GM12878 (cell line): ENCODE data around the gene OPCML. TPM values are rescaled to one million over a fixed set of nuclear protein-coding genes. Genes with fewer than 3 reads are reported as not detected.

Experiments
- ATAC-seq: fragments of 200-7000 bp; cut with Tn5 transposase; 3 replicates; pipeline ENCODE4 v1.9.1; 2020; ENCODE audit warnings: mild to moderate bottlenecking, moderate library complexity
- BruUV-seq: library from RNA; stranded (reverse); fragments of 400-500 nt; replicated peaks from 2 replicates; lab custom pipeline; 2021; lab: Mats Ljungman, UMichigan
- CTCF ChIA-PET: fragments of 300-600 bp; sonication (Branson Sonifier 250); formaldehyde crosslinking; extraction: SDS; loops from one replicate; lab custom pipeline; 2021; ENCODE audit warnings: inconsistent platforms; lab: Yijun Ruan, JAX
- POLR2A ChIA-PET: fragments of 350-600 bp; formaldehyde crosslinking; extraction: SDS; loops from one replicate; lab custom pipeline; 2021; ENCODE audit warnings: inconsistent platforms; lab: Charles Lee
- RAD21 ChIA-PET: fragments of 300-600 bp; sonication (Branson Sonifier 250); formaldehyde crosslinking; loops from one replicate; lab custom pipeline; 2023; ENCODE audit warnings: antibody characterized with exemption; ENCODE audit not compliant: unreplicated experiment; lab: Charles Lee
- SMC1A ChIA-PET: fragments of 300-600 bp; sonication (Branson Sonifier 250); formaldehyde crosslinking; loops from one replicate; lab custom pipeline; 2023; ENCODE audit not compliant: unreplicated experiment, uncharacterized antibody; lab: Charles Lee
- DNase-seq: peaks from one replicate; pipeline ENCODE4 v3.0.0-alpha.2; 2011; ENCODE audit warnings: low read depth, low spot score
- FAIRE-seq: peaks from 3 replicates; lab custom pipeline; 2011; peaks lifted over from hg19 to GRCh38; lab: Jason Lieb, UNC
- H2AFZ ChIP-seq: 2 replicates; pipeline ENCODE4 v1.6.0; 2011; ENCODE audit warnings: low read depth, low read length, control low read depth; ENCODE audit not compliant: control insufficient read depth
- H3K27ac ChIP-seq: 2 replicates; pipeline ENCODE4 v1.5.1; 2011; ENCODE audit warnings: control low read depth; ENCODE audit not compliant: control insufficient read depth, insufficient read depth
- H3K27me3 ChIP-seq, 2 experiments: replicated peaks in 1 of 2; 2 replicates each; pipeline versions ENCODE4 v1.6.0 to v1.6.1; 2011; ENCODE audit warnings: low read length in 1 of 2; ENCODE audit not compliant: control insufficient read depth in 2 of 2, insufficient read depth in 2 of 2
- H3K36me3 ChIP-seq, 2 experiments: 2 replicates each; pipeline ENCODE4 v1.5.1; 2011; ENCODE audit warnings: low read length in 1 of 2; ENCODE audit not compliant: control insufficient read depth in 2 of 2, insufficient read depth in 2 of 2
- H3K4me1 ChIP-seq: 2 replicates; pipeline ENCODE4 v1.6.1; 2011; ENCODE audit warnings: mild to moderate bottlenecking, low read length, moderate library complexity, mixed read lengths; ENCODE audit not compliant: control insufficient read depth, insufficient read depth
- H3K4me2 ChIP-seq: 2 replicates; pipeline ENCODE4 v1.6.0; 2011; ENCODE audit warnings: control low read depth; ENCODE audit not compliant: control insufficient read depth, insufficient read depth
- H3K4me3 ChIP-seq: fragments of 200-600 bp; sonication (generic); 2 replicates; pipeline ENCODE4 v1.5.1; 2016
- H3K79me2 ChIP-seq: 2 replicates; pipeline ENCODE4 v1.6.0; 2011; ENCODE audit warnings: low read length; ENCODE audit not compliant: control insufficient read depth, insufficient read depth
- H3K9ac ChIP-seq: 2 replicates; pipeline ENCODE4 v1.8.0; 2011; ENCODE audit warnings: low read length, control low read depth, mixed read lengths; ENCODE audit not compliant: control insufficient read depth, insufficient read depth
- H3K9me3 ChIP-seq: replicated peaks from 3 replicates; pipeline ENCODE4 v1.5.1; 2011; ENCODE audit warnings: mild to moderate bottlenecking, low read length; ENCODE audit not compliant: control insufficient read depth, insufficient read depth
- H4K20me1 ChIP-seq: 2 replicates; pipeline ENCODE4 v1.6.0; 2011; ENCODE audit not compliant: control insufficient read depth, insufficient read depth
- CREM ChIP-seq: IDR thresholded peaks from 2 replicates; pipeline ENCODE4 v1.6.1; 2014; ENCODE audit warnings: antibody characterized with exemption, low read depth
- IKZF1 ChIP-seq: fragments of 450-650 bp; conservative IDR thresholded peaks from 2 replicates; pipeline ENCODE4 v1.6.1; 2017; ENCODE audit warnings: antibody characterized with exemption, mild to moderate bottlenecking
- JUNB ChIP-seq: IDR thresholded peaks from 2 replicates; pipeline ENCODE4 v1.6.1; 2016; ENCODE audit warnings: antibody characterized with exemption, mild to moderate bottlenecking
- KAT2A ChIP-seq: conservative IDR thresholded peaks from 2 replicates; pipeline ENCODE4 v1.6.1; 2011; ENCODE audit warnings: low read depth, low read length; ENCODE audit not compliant: control insufficient read depth
- RUNX3 ChIP-seq: IDR thresholded peaks from 2 replicates; pipeline ENCODE4 v1.6.1; 2012; ENCODE audit warnings: low read length, inconsistent platforms
- SIX5 ChIP-seq: IDR thresholded peaks from 2 replicates; pipeline ENCODE4 v1.6.1; 2011; ENCODE audit warnings: mild to moderate bottlenecking, low read depth, low read length, moderate library complexity; ENCODE audit not compliant: severe bottlenecking
- SUPT20H ChIP-seq: IDR thresholded peaks from 2 replicates; pipeline ENCODE4 v1.6.1; 2011; ENCODE audit warnings: low read depth, mild to moderate bottlenecking, low read length, moderate library complexity, borderline replicate concordance; ENCODE audit not compliant: control insufficient read depth
- ZNF384 ChIP-seq: IDR thresholded peaks from 2 replicates; pipeline ENCODE4 v1.6.1; 2012; ENCODE audit warnings: low read depth, mild to moderate bottlenecking, low read length, improper control_type of control experiment, borderline replicate concordance
- WGBS: methylation state at CpG from one replicate; pipeline ENCODE4 v1.1.6; 2016; ENCODE audit warnings: low lambda C conversion rate; ENCODE audit not compliant: insufficient replicate concordance, insufficient coverage; ENCODE audit errors: missing lambda C conversion rate; 5-methylcytosine and 5-hydroxymethylcytosine counted together
- in situ Hi-C: fragments of 300-500 bp; cut with MboI; formaldehyde crosslinking; loops from 9 replicates; pipeline ENCODE4 v1.14.3; 2018; ENCODE audit warnings: mixed read lengths
- intact Hi-C: fragments of 100-400 bp; cut with micrococcal nuclease; formaldehyde crosslinking; loops from one replicate; pipeline ENCODE4 v1.14.2; 2022; ENCODE audit not compliant: unreplicated experiment
- polyA plus RNA-seq, 11 experiments: library from polyadenylated mRNA; depleted of rRNA in 4 of 11; unstranded in 6 of 11; stranded (reverse) in 5 of 11; fragments of >200 nt; fragmentation: Nextera tagmentation in 4 of 11; fragmentation: Illumina TruSeq in 1 of 11; extraction: Ambion mirVana in 4 of 11; extraction: Trizol in 1 of 11; gene quantifications; 1 replicate in 1 of 11; 2 replicates in 10 of 11; pipeline versions ENCODE4 v1.2.1 to v1.2.3, GENCODE V29; 2011 to 2016; ENCODE audit warnings: inconsistent platforms in 2 of 11, missing spikeins in 2 of 11, low read depth in 1 of 11
- total RNA-seq, 4 experiments: library from RNA; depleted of rRNA in 3 of 4; stranded (reverse); fragments of >200 nt in 3 of 4; fragmentation: Illumina TruSeq in 1 of 4; extraction: Trizol in 1 of 4; gene quantifications; 2 replicates each; pipeline versions ENCODE4 v1.2.1 to v1.2.3, GENCODE V29; 2013 to 2021
- TF ChIP-seq, protein P1 (sequence below): IDR thresholded peaks from 2 replicates; pipeline ENCODE4 v1.6.1; 2012; ENCODE audit warnings: low read depth, low read length, improper control_type of control experiment
- TF ChIP-seq, protein P2 (sequence below), 3 experiments: IDR thresholded peaks in 2 of 3; conservative IDR thresholded peaks in 1 of 3; 2 replicates each; pipeline ENCODE4 v1.5.1; 2011; ENCODE audit warnings: low read depth in 3 of 3, low read length in 3 of 3, mild to moderate bottlenecking in 3 of 3, control low read depth in 2 of 3, moderate library complexity in 2 of 3, inconsistent platforms in 1 of 3, mixed read lengths in 1 of 3; ENCODE audit not compliant: control insufficient read depth in 2 of 3, insufficient read depth in 1 of 3; ENCODE audit errors: extremely low read depth in 1 of 3
- TF ChIP-seq, protein P3 (sequence below): IDR thresholded peaks from 2 replicates; pipeline ENCODE4 v1.6.1; 2012; ENCODE audit warnings: mild to moderate bottlenecking, low read depth, low read length

Gene OPCML
- total and polyA plus RNA-seq, 10 of the 15 experiments (the other 5 are each of a cell fraction or from before 2014, with no cell fraction given), result 0.84 TPM; not detected in 9

DNA sequence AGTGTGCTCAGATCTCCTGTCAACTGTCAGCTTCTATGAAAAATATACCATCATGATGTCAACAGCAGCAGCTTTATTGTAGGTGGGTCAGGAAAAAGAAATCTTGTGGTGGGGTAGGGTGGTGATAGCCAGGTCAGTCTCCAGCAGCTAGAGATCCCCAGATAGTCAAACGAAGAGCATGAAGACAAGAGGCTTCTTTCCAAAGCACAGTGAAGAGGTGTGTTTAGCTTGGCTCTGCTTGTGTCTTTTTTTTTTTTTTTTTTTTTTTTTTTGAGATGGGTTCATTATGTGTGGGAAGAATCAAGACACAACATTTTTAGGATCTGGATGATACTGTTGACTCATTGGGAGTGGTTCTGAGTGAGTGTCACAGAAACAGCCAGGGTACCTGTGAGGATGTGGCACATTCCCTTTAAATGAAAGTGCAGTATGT, 1086.4 kb downstream of the OPCML start:
- in situ Hi-C loops, result no loop called here
- H2AFZ ChIP-seq, result no peak overlapping the region
- ChIA-PET CTCF (no interaction called here), POLR2A (no interaction called here), RAD21 (no interaction called here), SMC1A (no interaction called here)
- H3K27ac ChIP-seq, result no peak overlapping the region
- no peak overlapping the region for H3K4me2 ChIP-seq
- no peaks in the 10 kb centered on the region for H3K9me3 ChIP-seq
- 0% methylated on average over 1 of the region's 1 CpG for WGBS
- no TSS peak for BruUV-seq
- no peak for ATAC-seq
- no peak overlapping the region for H3K4me3 ChIP-seq
- no peaks in the 10 kb centered on the region for H3K79me2 ChIP-seq
- DNase-seq, result no peak
- H4K20me1 ChIP-seq, result no peaks in the 10 kb centered on the region
- no peak for FAIRE-seq
- no peaks in the 10 kb centered on the region for H3K4me1 ChIP-seq
- no peak overlapping the region for H3K9ac ChIP-seq
- intact Hi-C loops, result no loop called here
- peaks cover 0 to 3% of the 10 kb centered on the region in 2 experiments; a peak in 2 of 4 replicates for H3K27me3 ChIP-seq
- no peaks in the 10 kb centered on the region for H3K36me3 ChIP-seq
- TF ChIP-seq JUNB (no peak), IKZF1 (no peak), CREM (no peak), SUPT20H (no peak), ZNF384 (no peak), SIX5 (no peak)
- TF ChIP-seq, all 136 proteins: peak for 0

DNA sequence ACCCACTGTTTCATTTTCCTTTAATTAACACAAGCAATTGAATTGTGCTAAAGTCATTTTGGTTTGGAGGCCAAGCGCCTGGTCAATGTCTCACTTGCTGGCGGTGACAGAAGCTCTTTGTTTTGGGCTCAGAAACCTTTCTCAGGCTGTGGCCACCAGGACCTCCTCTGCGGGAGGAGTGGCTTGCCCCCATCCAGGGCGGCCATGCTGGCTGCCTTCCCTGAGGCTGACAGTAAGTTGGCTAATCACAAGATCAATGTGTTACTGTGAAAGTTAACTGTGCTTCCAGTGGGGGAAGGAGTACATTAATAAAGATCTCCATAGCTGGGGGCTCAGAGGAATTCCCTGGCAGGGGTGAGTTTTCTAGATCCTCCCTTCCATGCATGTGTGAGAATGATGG, 1087.4 kb downstream of the OPCML start:
- ChIA-PET RAD21 (no interaction called here), POLR2A (no interaction called here), SMC1A (no interaction called here), CTCF (no interaction called here)
- H3K4me1 ChIP-seq, result no peaks in the 10 kb centered on the region
- no peak overlapping the region for H3K27ac ChIP-seq
- ATAC-seq (no peak), DNase-seq (no peak), FAIRE-seq (no peak)
- no peak overlapping the region for H3K4me2 ChIP-seq
- in situ Hi-C loops (no loop called here), intact Hi-C loops (no loop called here)
- peaks cover 0 to 3% of the 10 kb centered on the region in 2 experiments; a peak in 2 of 4 replicates for H3K27me3 ChIP-seq
- H3K4me3 ChIP-seq, result no peak overlapping the region
- no peaks in the 10 kb centered on the region for H4K20me1 ChIP-seq
- H3K36me3 ChIP-seq, result no peaks in the 10 kb centered on the region
- no peak overlapping the region for H2AFZ ChIP-seq
- H3K9me3 ChIP-seq, result no peaks in the 10 kb centered on the region
- WGBS, result 56% methylated on average over 4 of the region's 4 CpGs
- no peak overlapping the region for H3K9ac ChIP-seq
- no peaks in the 10 kb centered on the region for H3K79me2 ChIP-seq
- no TSS peak for BruUV-seq
- TF ChIP-seq, protein P1, sequence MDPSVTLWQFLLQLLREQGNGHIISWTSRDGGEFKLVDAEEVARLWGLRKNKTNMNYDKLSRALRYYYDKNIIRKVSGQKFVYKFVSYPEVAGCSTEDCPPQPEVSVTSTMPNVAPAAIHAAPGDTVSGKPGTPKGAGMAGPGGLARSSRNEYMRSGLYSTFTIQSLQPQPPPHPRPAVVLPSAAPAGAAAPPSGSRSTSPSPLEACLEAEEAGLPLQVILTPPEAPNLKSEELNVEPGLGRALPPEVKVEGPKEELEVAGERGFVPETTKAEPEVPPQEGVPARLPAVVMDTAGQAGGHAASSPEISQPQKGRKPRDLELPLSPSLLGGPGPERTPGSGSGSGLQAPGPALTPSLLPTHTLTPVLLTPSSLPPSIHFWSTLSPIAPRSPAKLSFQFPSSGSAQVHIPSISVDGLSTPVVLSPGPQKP, result no peak
- no peak for TF ChIP-seq KAT2A
- TF ChIP-seq RUNX3, result no peak
- TF ChIP-seq, protein P2, sequence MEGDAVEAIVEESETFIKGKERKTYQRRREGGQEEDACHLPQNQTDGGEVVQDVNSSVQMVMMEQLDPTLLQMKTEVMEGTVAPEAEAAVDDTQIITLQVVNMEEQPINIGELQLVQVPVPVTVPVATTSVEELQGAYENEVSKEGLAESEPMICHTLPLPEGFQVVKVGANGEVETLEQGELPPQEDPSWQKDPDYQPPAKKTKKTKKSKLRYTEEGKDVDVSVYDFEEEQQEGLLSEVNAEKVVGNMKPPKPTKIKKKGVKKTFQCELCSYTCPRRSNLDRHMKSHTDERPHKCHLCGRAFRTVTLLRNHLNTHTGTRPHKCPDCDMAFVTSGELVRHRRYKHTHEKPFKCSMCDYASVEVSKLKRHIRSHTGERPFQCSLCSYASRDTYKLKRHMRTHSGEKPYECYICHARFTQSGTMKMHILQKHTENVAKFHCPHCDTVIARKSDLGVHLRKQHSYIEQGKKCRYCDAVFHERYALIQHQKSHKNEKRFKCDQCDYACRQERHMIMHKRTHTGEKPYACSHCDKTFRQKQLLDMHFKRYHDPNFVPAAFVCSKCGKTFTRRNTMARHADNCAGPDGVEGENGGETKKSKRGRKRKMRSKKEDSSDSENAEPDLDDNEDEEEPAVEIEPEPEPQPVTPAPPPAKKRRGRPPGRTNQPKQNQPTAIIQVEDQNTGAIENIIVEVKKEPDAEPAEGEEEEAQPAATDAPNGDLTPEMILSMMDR (IDR thresholded peaks at IDR 0.05 in 2 of 3, conservative IDR thresholded peaks at IDR 0.05 in 1 of 3; ENCODE audit: control insufficient read depth in 2 of 3, extremely low read depth in 1 of 3, insufficient read depth in 1 of 3, low read depth in 3 of 3, low read length in 3 of 3), result no peak
- TF ChIP-seq, protein P3, sequence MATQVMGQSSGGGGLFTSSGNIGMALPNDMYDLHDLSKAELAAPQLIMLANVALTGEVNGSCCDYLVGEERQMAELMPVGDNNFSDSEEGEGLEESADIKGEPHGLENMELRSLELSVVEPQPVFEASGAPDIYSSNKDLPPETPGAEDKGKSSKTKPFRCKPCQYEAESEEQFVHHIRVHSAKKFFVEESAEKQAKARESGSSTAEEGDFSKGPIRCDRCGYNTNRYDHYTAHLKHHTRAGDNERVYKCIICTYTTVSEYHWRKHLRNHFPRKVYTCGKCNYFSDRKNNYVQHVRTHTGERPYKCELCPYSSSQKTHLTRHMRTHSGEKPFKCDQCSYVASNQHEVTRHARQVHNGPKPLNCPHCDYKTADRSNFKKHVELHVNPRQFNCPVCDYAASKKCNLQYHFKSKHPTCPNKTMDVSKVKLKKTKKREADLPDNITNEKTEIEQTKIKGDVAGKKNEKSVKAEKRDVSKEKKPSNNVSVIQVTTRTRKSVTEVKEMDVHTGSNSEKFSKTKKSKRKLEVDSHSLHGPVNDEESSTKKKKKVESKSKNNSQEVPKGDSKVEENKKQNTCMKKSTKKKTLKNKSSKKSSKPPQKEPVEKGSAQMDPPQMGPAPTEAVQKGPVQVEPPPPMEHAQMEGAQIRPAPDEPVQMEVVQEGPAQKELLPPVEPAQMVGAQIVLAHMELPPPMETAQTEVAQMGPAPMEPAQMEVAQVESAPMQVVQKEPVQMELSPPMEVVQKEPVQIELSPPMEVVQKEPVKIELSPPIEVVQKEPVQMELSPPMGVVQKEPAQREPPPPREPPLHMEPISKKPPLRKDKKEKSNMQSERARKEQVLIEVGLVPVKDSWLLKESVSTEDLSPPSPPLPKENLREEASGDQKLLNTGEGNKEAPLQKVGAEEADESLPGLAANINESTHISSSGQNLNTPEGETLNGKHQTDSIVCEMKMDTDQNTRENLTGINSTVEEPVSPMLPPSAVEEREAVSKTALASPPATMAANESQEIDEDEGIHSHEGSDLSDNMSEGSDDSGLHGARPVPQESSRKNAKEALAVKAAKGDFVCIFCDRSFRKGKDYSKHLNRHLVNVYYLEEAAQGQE, result no peak
